ENCODE results near the gene SLC49A3.
A peak's percentile ranks its signal among the peaks of the same experiment; 100 is the strongest.
"Not testable (repeated sequence)": the region's sequence is repeated elsewhere in the genome, so short reads cannot be mapped to it uniquely, and the experiment has no call there.

The SLC49A3 gene

GRCh38 chr4:700587-701264, 11.8 kb upstream of the SLC49A3 start:
- no peak for DNase-seq

GRCh38 chr4:699816-700580, 11.0 kb upstream of the SLC49A3 start:
- DNase-seq, result no peak

GRCh38 chr4:694341-694940, 5.5 kb upstream of the SLC49A3 start:
- DNase-seq, result not testable (repeated sequence)

DNA sequence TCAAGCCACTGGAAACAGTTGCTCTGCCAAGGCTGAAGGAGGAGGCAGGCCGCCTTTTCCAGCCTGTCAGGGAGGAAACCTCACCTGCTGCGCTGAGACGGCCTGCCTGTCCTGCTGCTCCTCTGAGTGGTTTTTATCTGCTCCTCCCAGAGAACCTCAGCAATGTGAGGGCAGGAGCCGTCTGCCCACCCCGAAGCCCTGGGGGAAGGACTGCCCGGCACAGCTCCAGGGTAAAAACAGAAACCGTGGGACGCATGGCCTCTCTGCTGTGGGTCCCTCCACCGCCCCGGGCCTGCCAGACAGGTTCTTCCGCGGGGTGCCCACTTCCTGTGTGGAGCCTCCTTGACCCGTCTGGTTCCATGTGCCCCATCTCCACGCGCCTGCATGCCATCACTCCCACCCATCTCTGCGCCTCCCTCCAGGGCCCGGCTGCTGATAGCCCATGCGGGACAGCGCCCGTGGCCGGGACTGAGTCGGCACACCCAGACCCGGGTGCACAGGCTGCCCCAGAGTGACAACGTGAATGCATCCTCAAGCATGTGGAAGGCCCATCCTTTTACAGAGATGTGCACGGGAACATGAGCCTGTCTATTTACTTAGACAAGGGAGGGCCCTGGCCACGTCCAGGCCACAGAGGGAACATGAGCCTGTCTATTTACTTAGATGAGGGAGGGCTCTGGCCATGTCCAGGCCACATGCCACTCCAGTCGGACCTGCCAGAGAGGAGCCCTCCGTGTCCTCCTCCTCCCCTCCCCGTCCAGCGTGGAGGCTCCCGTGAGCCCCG, 4.0 kb upstream of the SLC49A3 start:
- no peak for DNase-seq

DNA sequence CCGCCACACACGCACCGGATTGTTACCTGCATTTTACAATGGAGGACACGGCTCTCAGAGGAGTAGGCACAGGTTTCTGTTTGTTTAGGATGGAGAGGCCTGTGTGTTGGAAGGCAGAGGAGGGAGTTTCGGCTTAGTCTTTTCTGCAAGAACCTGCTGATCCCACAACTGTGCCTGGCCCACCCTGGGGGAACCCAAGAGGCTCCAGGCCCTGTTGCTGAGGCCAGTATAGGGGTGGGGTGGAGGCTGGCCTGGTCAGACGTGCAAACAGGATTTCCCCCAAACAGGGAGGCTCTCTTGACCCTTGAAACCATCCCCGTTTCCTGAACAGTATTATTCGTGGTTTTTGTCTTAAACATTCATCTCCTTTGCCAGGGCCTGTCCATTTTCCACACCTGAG, 772 bp upstream of the SLC49A3 start:
- DNase-seq, result no peak

DNA sequence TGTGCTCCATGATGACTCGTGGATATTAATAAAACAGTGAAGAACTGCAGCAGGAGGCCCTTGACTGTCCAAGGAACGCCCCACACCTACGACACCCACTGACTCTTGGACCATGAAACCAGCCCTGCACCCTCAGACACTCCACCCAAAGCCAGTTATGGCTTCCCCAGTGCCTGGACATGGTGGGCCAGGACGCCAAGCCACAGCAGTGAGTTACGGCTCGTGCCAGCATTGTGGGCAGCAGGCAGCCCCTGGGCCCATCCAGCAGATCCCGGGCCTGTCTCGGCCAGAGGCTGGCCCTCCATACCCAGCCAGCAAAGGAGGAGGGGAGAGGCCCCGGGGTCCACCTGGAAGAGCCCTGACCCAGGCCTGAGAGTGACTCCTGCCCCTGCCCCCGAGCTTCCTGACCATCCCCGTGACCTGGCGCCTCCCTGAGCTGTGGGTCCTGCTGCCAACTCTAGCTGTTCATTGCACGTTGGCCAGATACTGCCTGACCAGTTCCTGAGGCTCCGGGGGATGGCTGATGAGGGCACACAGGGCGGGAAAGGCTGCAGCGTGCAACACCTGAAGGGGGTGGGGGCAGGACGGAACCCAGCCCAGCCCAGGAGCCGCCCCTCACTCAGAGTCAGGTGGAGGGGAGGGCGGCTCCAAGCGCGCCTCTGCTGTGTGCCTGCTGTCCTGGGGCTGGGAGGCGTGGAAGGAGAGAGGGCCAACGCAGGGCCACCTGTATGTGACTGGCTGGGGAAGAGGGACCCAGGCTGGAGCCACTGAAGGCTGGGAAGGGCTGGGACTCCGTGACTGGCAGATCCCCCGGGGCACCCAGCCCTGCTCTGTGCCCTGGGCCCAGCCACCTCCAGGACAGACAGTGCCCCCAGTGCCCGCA, 739 bp downstream of the SLC49A3 start:
- no peak for DNase-seq

DNA sequence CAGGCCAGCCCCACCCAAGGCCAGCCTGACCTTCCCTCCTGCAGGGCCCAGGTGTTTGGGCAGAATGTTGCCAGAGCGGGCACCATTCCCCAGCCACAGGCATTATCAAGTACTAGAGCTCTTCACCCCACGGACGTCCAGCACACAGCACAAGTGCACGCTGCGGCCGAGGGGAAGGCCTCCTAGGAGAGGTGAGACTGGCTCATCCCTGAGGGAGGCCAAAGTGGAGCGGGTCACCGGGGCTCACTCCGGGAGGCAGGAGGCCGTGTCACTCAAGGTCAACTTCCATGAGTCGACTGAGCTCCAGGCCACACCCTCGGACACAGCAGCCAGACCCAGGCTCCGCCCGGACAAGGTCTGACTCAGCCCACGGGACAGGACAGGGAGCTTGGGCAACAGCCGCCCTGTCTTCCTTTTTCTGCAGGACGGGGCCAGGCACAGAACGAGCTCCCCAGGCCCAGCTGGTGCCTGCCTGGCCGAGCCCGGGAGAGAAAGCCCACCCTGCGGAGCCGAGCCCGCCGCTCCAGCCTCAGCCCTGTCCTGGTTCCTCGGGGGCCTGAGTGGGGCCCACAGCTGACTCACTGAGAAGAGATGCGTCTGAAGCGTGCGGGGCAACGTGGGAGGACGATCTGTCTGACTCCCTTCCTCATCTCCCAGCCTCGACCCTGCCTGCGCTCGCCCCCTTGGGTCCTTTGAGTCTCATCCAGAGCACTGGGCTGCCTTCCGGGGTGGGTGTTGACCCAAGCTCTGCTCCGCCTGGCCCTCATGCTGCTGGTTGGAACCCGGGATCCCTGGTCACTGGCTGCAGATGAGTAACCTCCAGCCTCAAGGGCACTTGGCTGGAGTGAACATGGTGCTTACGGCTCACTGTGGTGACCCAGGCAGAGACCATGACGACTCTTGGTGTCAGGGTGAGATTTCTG, 1.6 kb downstream of the SLC49A3 start:
- no peak for DNase-seq

GRCh38 chr4:686413-687040, 2.4 kb downstream of the SLC49A3 start:
- DNase-seq, result no peak

GRCh38 chr4:685679-686412, 3.1 kb downstream of the SLC49A3 start:
- DNase-seq, result no peak

- DNase-seq, result no peak
Observed at GRCh38 chr4:684623-685327, 4.2 kb downstream of the SLC49A3 start.

- DNase-seq, result no peak
Observed at GRCh38 chr4:683982-684622, 4.8 kb downstream of the SLC49A3 start.

DNA sequence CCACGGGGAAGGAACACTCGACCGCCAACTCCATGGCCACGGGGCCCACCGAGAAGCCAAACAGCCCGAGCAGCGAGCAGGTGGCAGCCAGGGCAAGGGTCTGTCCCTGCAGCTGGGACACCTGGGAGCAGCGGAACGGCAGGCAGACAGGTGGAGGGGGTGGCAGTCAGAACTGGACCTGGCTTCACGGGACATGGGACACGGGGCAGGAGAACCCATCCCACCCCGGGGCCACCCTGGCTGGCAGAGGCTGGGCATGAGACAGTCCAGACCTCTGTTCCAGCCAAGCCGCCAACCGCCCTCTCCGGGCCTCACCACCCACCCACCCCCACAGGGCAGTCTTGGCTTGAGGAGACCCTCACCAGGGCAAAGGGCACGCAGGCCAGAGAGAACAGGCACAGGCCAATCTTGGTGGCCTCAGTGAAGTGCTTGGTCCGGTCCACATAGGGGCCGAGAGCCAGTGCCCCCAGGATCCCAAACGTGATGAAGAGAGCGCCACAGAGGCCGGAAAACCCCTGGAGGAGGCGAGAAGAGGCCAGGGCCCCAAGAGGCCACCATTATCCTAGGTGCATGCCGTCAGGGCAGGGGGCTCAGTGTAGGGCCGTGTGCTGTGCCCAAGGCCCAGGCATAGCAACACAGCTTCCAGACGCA, 5.6 kb downstream of the SLC49A3 start:
- DNase-seq, result no peak

- peak; percentile 45 for DNase-seq
Observed at GRCh38 chr4:682490-683172, 6.3 kb downstream of the SLC49A3 start.

DNA sequence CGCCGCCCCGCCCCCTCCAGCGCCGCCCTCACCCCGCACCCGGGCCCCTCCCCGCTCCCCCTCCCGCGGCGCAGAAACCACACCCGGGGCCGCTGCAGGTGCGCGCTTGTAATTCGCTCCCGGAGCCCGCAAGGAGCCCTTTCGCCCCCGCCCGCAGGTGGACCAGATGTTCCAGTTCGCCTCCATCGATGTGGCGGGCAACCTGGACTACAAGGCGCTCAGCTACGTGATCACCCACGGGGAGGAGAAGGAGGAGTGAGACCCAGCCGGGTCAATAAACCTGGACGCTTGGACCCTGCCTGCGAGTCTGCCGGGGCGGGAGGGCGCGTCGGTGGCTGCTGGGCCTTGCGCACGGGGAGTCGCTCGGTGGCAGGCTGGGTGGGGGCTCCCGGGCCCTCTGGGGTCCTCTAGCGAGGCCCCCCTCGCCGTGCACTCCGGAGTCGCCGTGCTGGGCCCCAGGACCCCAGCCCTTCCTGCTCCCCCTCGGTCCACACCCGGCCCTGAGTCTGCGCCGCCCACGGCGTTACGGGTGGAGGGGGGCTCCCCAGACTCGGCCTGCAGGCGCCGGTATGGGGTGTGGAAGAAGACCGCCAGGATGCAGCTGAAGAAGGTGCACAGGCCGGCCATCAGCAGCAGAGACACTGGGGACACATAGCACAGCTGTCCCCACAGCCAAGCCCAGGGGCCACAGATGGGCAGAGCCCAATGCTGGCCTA, 7.1 kb downstream of the SLC49A3 start:
- DNase-seq, result no peak

DNA sequence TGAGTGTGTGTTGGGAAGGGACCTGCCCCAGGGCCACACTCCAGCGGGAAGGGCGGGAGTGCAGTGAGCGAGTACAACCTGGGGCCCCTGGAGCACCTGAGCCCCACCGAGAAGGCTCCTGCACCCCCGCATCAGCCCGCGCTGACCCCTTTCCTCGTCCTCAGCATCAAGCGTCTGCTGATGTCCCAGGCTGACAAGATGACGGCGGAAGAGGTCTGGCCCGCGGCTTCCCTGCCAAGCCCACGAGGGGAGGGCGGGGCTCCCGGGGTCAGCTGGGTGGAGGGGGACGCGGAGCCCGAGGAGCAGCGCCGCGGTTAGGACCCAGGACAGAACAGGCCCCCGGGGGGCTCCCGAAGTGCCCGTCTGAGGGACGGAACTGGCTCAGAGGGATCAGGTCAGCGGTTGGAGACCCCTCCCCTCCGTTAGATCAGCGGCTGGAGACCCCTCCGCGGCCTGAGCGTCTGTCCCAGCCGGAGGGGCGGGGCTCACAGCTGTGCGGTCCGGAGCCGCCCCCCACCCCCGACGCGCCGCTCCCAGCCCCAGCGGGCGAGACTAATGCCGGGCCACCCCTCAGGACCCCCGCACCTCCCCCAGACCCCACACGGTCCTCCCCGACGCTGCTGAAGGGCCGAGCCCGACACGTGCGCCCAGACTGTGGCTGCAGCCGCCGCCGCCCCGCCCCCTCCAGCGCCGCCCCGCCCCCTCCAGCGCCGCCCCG, 7.9 kb downstream of the SLC49A3 start:
- no peak for DNase-seq

DNA sequence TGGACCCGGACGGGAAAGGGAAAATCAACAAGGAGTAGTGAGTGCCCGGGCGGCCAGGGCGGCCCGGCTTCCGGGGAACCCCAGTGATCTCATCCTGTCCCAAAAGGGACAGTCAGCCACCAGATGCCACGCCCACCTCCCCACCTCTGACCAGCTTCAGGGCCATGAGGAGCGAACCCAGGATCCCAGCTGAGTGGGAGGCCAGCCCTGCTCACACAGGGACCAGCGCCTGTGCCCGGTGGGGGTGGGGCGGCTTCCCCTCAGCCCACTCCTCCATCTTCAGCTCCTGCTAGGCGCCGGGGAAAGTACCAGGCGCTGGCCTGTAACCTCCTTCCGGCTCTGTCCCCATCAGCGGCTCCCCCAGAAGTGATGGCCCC, 8.4 kb downstream of the SLC49A3 start:
- no peak for DNase-seq
